Sciatic nerve (tissue), 2 donors: ENCODE measurements around the gene C22orf23. TPM values are rescaled to one million over a fixed set of nuclear protein-coding genes. Genes with fewer than 3 reads are reported as not detected.

Experiments
- ATAC-seq: fragments of 200-7000 bp; cut with Tn5 transposase; one replicate; pipeline ENCODE4 v1.9.1; 2020; ENCODE audit warnings: mild to moderate bottlenecking, moderate library complexity
- DNase-seq: peaks from one replicate; pipeline ENCODE4 v3.0.0-alpha.2; 2020; ENCODE audit warnings: low spot score
- intact Hi-C: fragments of 100-400 bp; cut with DNase I; formaldehyde crosslinking; loops from one replicate; pipeline ENCODE4 v1.14.2; 2022
- total RNA-seq: library from RNA; stranded (reverse); fragmentation: NEBNext Ultra II Directional; extraction: Animal tissue kit (Norgen Biotek cat#: 25700); gene quantifications from one replicate; pipeline ENCODE4 v1.2.1, GENCODE V29; 2021
- donor health status: DM: no; HTN: no; CAD: no.
- donor health status: DM: no; HTN: no; CAD: no.

The C22orf23 gene
- total RNA-seq, result 0.45 TPM

DNA sequence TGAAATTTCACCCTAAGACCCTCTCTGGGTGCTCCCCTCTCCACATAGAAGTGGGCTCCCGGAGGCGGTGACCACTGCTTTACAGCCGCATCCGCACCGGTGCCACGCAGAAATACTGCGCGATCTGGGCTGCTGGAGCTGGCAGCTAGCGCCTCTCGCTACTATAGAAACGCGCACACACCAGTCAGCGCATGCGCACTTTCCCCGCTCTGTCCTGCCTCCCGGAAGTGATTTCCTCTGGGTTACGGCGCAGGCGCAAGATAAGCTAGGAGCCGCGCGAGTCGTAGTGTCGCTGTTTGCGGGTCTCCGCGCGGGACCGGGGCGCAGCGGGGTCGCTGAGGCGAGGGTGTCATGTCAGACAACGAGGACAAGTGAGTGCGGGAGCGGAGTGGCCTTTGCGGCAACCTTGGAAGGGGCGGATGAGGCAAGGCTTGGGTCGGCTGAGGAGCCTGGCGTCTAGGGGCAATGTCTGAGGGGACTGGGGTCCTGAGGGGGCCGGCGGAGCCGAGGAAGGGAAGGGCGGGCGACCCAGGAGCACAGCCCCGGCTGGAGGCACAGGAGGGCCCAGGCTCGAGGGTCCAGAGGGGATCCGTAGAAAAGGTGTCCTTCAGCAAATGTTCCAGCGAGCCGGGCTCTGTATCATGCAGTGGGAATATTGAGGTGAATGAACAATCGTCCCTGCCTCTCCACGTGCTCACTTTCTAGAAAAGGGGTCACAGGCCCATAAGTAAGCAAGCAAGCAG is at the start of gene C22orf23, which contains the start of gene POLR2F:
C22orf23 (minus strand) TSS at position 165 of the 743 bp plus-strand sequence. CDS start 452 bp downstream, outside the sequence.
POLR2F (plus strand) TSS at position 263 of the 743 bp plus-strand sequence; CDS start at position 352, 89 bp downstream.
- intact Hi-C loops, result no loop called here
- DNase-seq, result peak; percentile 98
- peak; percentile 99 for ATAC-seq

DNA sequence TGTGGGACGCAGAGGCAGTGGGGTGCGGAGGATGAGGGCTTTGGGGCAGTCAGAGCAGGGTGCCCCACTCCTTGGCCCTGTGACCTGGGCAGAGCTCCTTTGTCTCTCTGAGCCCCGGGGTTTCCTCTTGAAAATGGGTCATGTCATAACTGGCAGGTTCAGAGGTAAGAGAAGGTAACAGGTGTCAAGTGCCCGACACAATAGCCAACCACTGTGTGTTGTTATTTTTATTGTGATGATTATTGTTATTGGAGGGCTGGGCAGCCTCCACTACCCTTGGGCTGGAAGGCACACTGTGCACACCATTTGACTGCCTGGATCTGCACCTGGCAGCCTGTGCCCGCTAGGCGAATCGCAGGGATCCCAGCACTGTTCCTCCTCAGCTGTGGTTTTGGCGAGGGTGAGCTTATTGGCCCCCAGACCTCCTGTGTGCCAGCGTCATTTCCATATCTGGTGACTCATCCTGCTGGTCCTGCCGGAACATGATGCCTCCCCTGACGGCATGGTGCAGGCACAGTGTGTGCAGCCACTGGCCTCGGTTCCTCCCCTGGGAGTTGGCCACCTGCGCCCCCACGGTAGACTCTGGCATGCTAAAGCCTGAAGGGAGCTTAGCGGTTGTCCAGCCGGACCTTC is 46.4 kb upstream of the C22orf23 start:
- intact Hi-C loops, result no loop called here
- ATAC-seq, result peak; percentile 38
- DNase-seq, result no peak

DNA sequence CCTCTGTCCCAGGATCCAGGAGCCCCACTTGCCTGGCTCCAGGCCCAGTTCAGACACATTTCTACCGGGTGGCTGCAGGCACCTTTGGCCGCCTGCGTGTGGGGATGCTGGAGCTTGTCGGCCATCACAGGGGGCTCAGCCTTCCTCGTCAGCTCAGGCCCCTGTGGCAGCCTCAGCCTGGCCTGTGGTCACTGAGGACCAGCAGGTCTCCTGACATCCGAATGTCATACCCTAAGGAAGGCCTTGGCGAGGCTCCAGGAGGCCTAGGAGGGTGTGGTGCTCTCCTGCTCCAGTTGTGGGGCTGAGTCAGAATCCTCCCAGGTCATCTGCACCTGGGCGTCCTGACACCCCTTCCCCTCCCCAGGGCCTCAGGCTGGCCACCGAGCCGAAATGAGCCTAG is 45.8 kb upstream of the C22orf23 start:
- no peak for ATAC-seq
- intact Hi-C loops, result no loop called here

GRCh38 chr22:37998543-37998942 is 45.1 kb upstream of the C22orf23 start:
- peak; percentile 65 for ATAC-seq
- DNase-seq, result no peak
- intact Hi-C loops, result no loop called here

More for the DNA sequence above, 45.8 kb upstream of the C22orf23 start:
- no peak for DNase-seq

DNA sequence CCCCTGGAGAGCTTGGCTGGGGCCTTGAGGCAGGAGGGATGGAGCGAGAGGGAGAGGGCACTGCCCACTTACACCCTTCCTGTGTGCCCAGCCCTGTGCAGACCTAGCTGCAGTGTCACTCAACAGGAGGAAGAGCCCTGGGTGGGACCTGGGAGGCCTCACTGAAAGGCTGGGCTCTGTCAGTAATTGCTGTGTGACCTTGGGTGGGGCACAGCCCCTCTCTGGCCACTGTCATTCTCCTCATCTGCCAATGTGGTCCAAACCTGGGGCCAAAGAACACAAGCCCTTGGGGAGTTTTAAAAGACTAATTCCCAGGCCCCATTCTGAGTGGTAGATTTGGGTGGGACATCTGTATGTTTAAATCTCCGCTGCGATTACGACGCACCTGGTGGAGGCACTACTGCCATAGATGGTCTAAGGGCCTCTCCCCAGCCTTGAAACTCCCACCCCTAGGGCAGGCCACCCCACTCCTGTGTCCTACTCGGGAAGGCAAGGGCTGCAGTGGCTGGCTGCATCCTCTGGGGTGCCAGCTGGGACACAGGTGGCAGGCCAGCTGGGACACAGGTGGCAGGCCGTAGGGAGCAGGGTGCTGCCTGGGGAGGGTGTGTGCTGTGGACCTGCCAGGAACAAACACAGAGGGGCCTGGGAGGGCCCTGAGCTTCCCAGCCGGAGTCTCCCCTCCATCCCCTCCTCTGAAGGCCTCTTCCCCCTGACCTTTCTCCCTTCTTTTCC is 43.3 kb upstream of the C22orf23 start:
- intact Hi-C loops, result no loop called here
- no peak for DNase-seq
- ATAC-seq, result no peak

DNA sequence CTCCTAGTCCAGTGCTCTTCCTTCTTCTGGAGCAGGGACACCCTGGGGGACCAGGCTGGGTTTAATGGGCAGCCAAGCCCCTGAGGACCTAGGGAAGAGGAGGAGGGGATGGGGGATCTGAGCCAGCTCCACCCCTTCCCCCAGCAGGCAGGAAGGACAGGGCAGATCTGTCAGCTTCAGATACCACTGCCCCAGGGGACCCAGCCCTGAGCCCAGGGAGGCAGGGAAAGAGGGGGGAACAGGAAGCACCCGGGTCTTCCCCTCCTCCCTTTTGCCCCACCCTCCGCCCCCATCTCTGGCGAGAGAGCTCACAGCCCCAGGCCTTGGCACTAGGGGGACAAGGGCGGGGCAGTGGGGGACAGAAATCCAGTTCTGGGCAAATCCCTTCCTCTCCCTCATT is 42.7 kb upstream of the C22orf23 start:
- intact Hi-C loops, result no loop called here
- no peak for ATAC-seq
- no peak for DNase-seq

GRCh38 chr22:37995460-37995859 is 42.1 kb upstream of the C22orf23 start:
- ATAC-seq (no peak), DNase-seq (no peak)
- intact Hi-C loops, result no loop called here

- no peak for DNase-seq
- no peak for ATAC-seq
- intact Hi-C loops, result no loop called here
These were observed 41.6 kb upstream of the C22orf23 start for GRCh38 chr22:37994982-37995381.

- DNase-seq, result no peak
- intact Hi-C loops, result no loop called here
- no peak for ATAC-seq
These were observed 40.6 kb upstream of the C22orf23 start for GRCh38 chr22:37994049-37994448.

DNA sequence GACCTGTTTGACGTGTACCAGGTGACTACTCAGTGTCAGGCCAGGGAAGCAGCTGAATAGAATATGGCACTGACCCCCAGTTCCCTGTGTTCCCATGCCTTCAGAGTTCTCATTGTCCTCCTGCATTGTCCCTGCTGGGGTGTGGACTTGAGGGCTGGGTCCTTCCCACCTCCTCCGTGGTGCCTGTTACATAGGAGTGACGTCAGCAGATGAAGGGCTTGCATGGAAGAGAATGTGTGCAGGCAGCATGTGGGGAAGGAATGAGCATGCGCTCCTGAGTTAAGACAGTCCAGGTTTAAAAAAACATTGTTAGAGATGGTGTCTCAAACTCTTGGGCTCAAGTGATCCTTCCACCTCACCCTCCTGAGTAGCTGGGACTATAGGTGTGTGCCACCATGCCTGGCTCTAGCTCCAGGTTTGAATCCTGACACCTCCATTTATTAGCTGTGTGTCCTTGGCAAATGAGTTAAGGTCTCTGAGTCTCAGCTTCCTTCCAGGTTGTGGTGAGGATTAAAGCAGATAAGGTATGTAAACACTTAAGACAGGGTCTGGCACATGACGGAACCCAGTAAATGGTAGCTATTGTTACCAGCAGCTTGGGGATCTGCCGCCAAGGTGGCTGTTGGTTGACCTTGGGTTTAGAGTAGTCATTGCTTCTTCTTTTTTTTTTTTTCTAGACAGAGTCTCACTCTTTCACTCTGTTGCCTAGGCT is 38.5 kb upstream of the C22orf23 start:
- intact Hi-C loops, result no loop called here
- ATAC-seq, result no peak

GRCh38 chr22:37990862-37991261 is 37.5 kb upstream of the C22orf23 start:
- intact Hi-C loops, result no loop called here
- ATAC-seq (no peak), DNase-seq (no peak)

More for the DNA sequence above, 38.5 kb upstream of the C22orf23 start:
- DNase-seq, result no peak

GRCh38 chr22:37990301-37990700 is 36.9 kb upstream of the C22orf23 start:
- no peak for ATAC-seq
- no peak for DNase-seq
- intact Hi-C loops, result no loop called here

- DNase-seq, result no peak
- no peak for ATAC-seq
- intact Hi-C loops, result loop anchor here (5.0 kb wide), 1 partner anchor 43 kb away; no protein-coding TSS in a partner anchor
These were observed 36.0 kb upstream of the C22orf23 start for GRCh38 chr22:37989146-37990045.

GRCh38 chr22:37986371-37986770 is 33.0 kb upstream of the C22orf23 start:
- intact Hi-C loops, result loop anchor here (5.0 kb wide), 1 partner anchor 46 kb away; no protein-coding TSS in a partner anchor
- ATAC-seq, result no peak
- no peak for DNase-seq

DNA sequence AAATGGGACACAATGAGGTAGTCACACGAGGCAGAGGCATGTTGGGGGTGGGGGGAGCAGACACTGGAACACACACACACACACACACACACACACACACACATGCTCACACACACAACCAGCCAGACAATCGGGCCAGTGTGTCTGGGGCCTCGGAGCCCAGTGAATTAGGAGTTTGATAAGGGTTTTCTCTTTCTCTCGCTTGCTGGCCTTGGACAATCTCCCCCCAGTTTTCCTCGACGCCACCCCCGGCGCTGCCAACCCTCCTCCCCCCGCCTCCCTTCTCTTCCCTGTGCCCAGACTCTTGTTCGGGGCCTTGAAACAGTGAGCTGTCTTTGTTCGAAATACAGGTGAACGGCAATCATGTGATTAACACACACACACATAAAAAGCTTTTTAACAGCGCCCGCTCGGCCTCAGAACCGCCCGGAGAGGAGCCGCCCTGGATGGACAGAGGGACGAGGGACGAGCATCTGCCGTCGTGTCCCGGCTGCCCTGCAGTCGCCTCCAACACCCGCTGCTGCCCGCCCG is 32.4 kb upstream of the C22orf23 start:
- intact Hi-C loops, result loop anchor here (5.0 kb wide), 1 partner anchor 46 kb away; no protein-coding TSS in a partner anchor
- DNase-seq (no peak), ATAC-seq (peak; percentile 42)

DNA sequence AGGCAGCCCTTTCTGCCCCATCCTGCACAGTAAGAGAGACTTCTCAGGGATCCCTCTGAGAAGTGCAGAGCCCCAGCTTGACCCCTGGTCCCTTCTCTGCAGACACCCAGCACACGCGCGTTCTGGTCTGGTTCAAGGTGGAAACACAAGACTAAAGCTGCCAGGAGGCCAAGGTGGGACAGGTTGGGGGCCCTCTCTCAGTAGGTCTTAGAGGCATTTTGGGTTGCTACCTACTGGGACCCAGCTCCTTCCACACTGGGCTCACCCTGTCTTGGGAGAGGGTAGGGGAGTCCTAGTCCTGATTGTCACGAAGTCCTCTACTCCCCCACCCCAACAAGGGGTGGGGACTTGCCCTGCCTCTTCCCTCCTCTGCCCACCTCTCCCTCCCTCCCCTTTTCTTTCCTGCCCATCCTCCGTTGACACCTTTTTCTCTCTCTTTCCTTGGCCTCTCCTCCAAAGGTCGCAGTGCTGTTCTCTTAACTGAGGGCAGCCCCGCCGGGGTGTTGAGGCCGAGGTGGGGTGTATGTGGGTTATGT is 31.7 kb upstream of the C22orf23 start:
- ATAC-seq (no peak), DNase-seq (no peak)
- intact Hi-C loops, result loop anchor here (5.0 kb wide), 1 partner anchor 47 kb away; no protein-coding TSS in a partner anchor
